Measurements from ENCODE around the gene CNGB1. TPM values are rescaled to one million over a fixed set of nuclear protein-coding genes. Genes with fewer than 3 reads are reported as not detected.

CNGB1 gene
- total RNA-seq, 2 experiments from 2014 or later, result not detected

DNA sequence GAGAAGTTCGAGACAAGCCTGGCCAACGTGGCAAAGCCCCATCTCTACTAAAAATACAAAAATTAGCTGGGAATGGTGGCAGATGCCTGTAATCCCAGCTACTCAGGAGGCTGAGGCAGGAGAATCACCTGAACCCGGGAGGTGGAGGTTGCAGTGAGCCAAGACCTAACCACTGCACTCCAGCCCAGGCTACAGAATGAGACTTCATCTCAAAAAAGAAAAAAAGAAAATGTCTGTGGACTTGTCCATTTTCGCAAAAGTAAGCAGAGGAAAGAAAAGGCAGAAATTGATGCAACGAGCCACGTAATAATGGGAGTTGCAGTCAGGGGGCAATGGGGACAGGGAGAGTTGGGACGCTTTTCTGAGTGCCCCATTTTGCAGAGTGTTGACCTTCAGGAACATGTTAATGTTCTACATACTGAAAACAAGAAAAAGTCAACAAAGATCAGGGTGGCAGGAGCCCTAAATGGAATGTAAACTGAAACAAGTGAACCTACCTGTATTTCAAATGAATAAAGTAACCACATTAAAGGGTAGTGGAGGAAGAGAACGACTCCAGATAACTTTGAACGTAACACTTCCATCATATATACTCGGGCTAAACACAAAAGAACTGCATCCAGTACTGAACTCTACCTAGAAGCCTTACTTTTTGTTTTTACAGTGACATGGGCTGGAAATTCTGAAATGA lies 76.4 kb downstream of the CNGB1 start:
- H3K79me2 ChIP-seq (ENCODE audit: insufficient read depth, low read depth, low read length), result no peaks in the 10 kb centered on the region
- intact Hi-C loops (cut with micrococcal nuclease; ENCODE audit: unreplicated experiment), result loop anchor here (5.0 to 10.0 kb wide), 2 partner anchors 233 to 410 kb away; partner anchors contain the start of gene CFAP20
- POLR2A ChIA-PET, result no interaction called here
- H3K4me1 ChIP-seq (ENCODE audit: insufficient read depth, low read length, poor library complexity, severe bottlenecking), result no peaks in the 10 kb centered on the region
- no peaks in the 10 kb centered on the region for H4K20me1 ChIP-seq (ENCODE audit: insufficient read depth, low read length)
- no peak overlapping the region for H3K27ac ChIP-seq (ENCODE audit: low read depth, low read length, poor library complexity, severe bottlenecking)
- H3K4me3 ChIP-seq (ENCODE audit: low read depth, low read length, poor library complexity, severe bottlenecking), result no peak overlapping the region
- CTCF ChIA-PET (ENCODE audit: unreplicated experiment), result no interaction called here
- peak overlapping the region; percentile 6; the same call in 1 of the 2 replicates for H2AFZ ChIP-seq (ENCODE audit: low read length)
- no peak for DNase-seq (ENCODE audit: low spot score)
- H3K9me2 ChIP-seq (ENCODE audit: insufficient read depth, low read length), result no peaks in the 10 kb centered on the region
- H3K9me3 ChIP-seq (ENCODE audit: low read length), result no peaks in the 10 kb centered on the region
- H3K36me3 ChIP-seq (ENCODE audit: insufficient read depth, low read length), result no peaks in the 10 kb centered on the region
- no peak for TF ChIP-seq EZH2phosphoT487 (IDR thresholded peaks at IDR 0.05; ENCODE audit: borderline replicate concordance, low read depth, low read length)
- TF ChIP-seq, protein P1, sequence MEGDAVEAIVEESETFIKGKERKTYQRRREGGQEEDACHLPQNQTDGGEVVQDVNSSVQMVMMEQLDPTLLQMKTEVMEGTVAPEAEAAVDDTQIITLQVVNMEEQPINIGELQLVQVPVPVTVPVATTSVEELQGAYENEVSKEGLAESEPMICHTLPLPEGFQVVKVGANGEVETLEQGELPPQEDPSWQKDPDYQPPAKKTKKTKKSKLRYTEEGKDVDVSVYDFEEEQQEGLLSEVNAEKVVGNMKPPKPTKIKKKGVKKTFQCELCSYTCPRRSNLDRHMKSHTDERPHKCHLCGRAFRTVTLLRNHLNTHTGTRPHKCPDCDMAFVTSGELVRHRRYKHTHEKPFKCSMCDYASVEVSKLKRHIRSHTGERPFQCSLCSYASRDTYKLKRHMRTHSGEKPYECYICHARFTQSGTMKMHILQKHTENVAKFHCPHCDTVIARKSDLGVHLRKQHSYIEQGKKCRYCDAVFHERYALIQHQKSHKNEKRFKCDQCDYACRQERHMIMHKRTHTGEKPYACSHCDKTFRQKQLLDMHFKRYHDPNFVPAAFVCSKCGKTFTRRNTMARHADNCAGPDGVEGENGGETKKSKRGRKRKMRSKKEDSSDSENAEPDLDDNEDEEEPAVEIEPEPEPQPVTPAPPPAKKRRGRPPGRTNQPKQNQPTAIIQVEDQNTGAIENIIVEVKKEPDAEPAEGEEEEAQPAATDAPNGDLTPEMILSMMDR (conservative IDR thresholded peaks at IDR 0.05; ENCODE audit: low read length), result no peak
- no TSS peak for BruUV-seq (replicated peaks)
- H3K4me2 ChIP-seq (ENCODE audit: low read length), result no peak overlapping the region

DNA sequence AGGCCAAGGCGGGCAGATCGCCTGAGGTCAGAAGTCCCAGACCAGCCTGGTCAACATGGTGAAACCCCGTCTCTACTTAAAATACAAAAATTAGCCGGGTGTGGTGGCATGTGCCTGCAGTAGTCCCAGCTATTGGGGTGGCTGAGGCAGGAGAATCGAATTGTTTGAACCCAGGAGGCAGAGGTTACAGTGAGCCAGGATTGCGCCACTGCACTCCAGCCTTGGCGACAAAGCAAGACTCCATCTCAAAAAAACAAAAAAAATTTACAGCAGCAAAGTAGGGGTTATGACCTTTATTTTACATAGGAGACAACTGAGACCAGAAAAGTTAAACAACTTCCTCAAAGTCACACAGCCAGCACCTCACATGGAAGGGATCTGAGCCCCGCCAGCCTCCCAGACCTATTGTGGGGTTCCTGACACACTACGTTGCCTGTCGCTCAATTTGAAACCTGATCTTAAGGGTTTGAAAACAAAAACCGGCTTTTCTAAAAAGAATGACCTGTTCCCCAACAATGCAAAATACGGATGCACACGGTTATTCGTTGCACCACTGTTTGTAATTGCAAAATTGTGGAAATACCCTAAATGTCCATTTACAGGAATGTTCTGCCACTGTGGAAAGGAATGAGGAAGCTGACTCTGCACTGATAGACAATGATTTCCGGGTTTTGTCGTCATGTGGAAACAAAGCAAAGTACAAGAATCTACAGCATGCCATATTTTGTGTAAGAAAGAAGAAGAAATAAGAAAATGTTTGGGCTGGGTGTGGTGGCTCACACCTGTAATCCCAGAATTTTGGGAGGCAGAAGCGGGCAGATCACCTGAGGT lies 77.2 kb downstream of the CNGB1 start:
- no peak for DNase-seq (ENCODE audit: low spot score)
- TF ChIP-seq, protein P1 (conservative IDR thresholded peaks at IDR 0.05; ENCODE audit: low read length), result no peak
- TF ChIP-seq EZH2phosphoT487 (IDR thresholded peaks at IDR 0.05; ENCODE audit: borderline replicate concordance, low read depth, low read length), result no peak
- CTCF ChIA-PET (ENCODE audit: unreplicated experiment), result no interaction called here
- Histone ChIP-seq H4K20me1 (ENCODE audit: insufficient read depth, low read length) (no peaks in the 10 kb centered on the region), H3K4me2 (ENCODE audit: low read length) (no peak overlapping the region), H3K9me3 (ENCODE audit: low read length) (no peaks in the 10 kb centered on the region), H3K9me2 (ENCODE audit: insufficient read depth, low read length) (no peaks in the 10 kb centered on the region), H3K4me1 (ENCODE audit: insufficient read depth, low read length, poor library complexity, severe bottlenecking) (no peaks in the 10 kb centered on the region), H3K27ac (ENCODE audit: low read depth, low read length, poor library complexity, severe bottlenecking) (no peak overlapping the region), H3K36me3 (ENCODE audit: insufficient read depth, low read length) (no peaks in the 10 kb centered on the region), H3K79me2 (ENCODE audit: insufficient read depth, low read depth, low read length) (no peaks in the 10 kb centered on the region), H3K4me3 (ENCODE audit: low read depth, low read length, poor library complexity, severe bottlenecking) (no peak overlapping the region), H2AFZ (ENCODE audit: low read length) (peak overlapping the region; percentile 6; the same call in 1 of the 2 replicates)
- BruUV-seq (replicated peaks), result no TSS peak
- intact Hi-C loops (cut with micrococcal nuclease; ENCODE audit: unreplicated experiment), result loop anchor here (10.0 kb wide), 1 partner anchor 411 kb away; no protein-coding TSS in a partner anchor
- POLR2A ChIA-PET, result no interaction called here

DNA sequence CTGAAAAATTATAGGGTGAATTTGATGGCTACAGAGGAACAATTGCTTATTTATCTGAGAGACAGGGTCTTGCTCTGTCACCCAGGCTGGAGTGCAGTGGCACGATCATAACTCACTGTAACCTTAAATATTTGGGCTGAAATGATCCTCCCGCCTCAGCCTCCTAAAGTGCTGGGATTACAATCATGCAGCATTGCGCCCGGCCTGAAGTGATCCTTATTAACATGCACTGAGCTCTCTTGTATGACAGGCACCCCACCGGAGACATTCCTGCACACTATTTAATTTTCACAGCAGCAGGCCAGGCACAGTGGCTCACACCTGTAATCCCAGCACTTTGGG lies 77.7 kb downstream of the CNGB1 start:
- POLR2A ChIA-PET, result no interaction called here
- no TSS peak for BruUV-seq (replicated peaks)
- no peak for DNase-seq (ENCODE audit: low spot score)
- H3K27ac ChIP-seq (ENCODE audit: low read depth, low read length, poor library complexity, severe bottlenecking), result no peak overlapping the region
- H3K4me2 ChIP-seq (ENCODE audit: low read length), result no peak overlapping the region
- no peaks in the 10 kb centered on the region for H3K79me2 ChIP-seq (ENCODE audit: insufficient read depth, low read depth, low read length)
- no peak overlapping the region for H2AFZ ChIP-seq (ENCODE audit: low read length)
- no peak overlapping the region for H3K4me3 ChIP-seq (ENCODE audit: low read depth, low read length, poor library complexity, severe bottlenecking)
- H3K9me2 ChIP-seq (ENCODE audit: insufficient read depth, low read length), result no peaks in the 10 kb centered on the region
- intact Hi-C loops (cut with micrococcal nuclease; ENCODE audit: unreplicated experiment), result loop anchor here (10.0 kb wide), 1 partner anchor 412 kb away; no protein-coding TSS in a partner anchor
- H4K20me1 ChIP-seq (ENCODE audit: insufficient read depth, low read length), result no peaks in the 10 kb centered on the region
- H3K36me3 ChIP-seq (ENCODE audit: insufficient read depth, low read length), result no peaks in the 10 kb centered on the region
- no peaks in the 10 kb centered on the region for H3K4me1 ChIP-seq (ENCODE audit: insufficient read depth, low read length, poor library complexity, severe bottlenecking)
- TF ChIP-seq, protein P1 (conservative IDR thresholded peaks at IDR 0.05; ENCODE audit: low read length), result no peak
- TF ChIP-seq EZH2phosphoT487 (IDR thresholded peaks at IDR 0.05; ENCODE audit: borderline replicate concordance, low read depth, low read length), result no peak
- no peaks in the 10 kb centered on the region for H3K9me3 ChIP-seq (ENCODE audit: low read length)
- CTCF ChIA-PET (ENCODE audit: unreplicated experiment), result no interaction called here

Measured in OCI-LY7 (cell line).